Liver (tissue), 9 donors: ENCODE data around the gene KLHDC8A. TPM values are rescaled to one million over a fixed set of nuclear protein-coding genes. Genes with fewer than 3 reads are reported as not detected.

Source experiments
- DNase-seq: peaks from one replicate; pipeline ENCODE4 v3.0.0-alpha.2; 2017; ENCODE audit warnings: low spot score
- H3K27ac ChIP-seq, 2 donors: one replicate each; pipeline ENCODE4 v1.7.0; 2013; ENCODE audit warnings: inconsistent platforms in 2 of 2, low read length in 2 of 2, control low read depth in 1 of 2, low read depth in 1 of 2, mild to moderate bottlenecking in 1 of 2
- H3K27me3 ChIP-seq, 4 donors: one replicate each; pipeline versions ENCODE4 v1.6.1 to v1.7.0; 2013; ENCODE audit warnings: low read length in 3 of 4, inconsistent platforms in 1 of 4, mild to moderate bottlenecking in 1 of 4, moderate library complexity in 1 of 4; ENCODE audit not compliant: control insufficient read depth in 4 of 4, insufficient read depth in 4 of 4
- H3K36me3 ChIP-seq, 4 donors: one replicate each; pipeline versions ENCODE4 v1.6.1 to v1.7.0; 2013; ENCODE audit warnings: low read length in 3 of 4, mild to moderate bottlenecking in 3 of 4, low read depth in 1 of 4, moderate library complexity in 1 of 4; ENCODE audit not compliant: control insufficient read depth in 4 of 4, insufficient read depth in 3 of 4
- H3K4me1 ChIP-seq, 4 donors: one replicate each; pipeline versions ENCODE4 v1.6.1 to v1.7.0; 2013; ENCODE audit warnings: low read length in 3 of 4, mild to moderate bottlenecking in 3 of 4, moderate library complexity in 1 of 4; ENCODE audit not compliant: control insufficient read depth in 4 of 4, insufficient read depth in 4 of 4
- H3K4me3 ChIP-seq, 3 donors: one replicate each; pipeline versions ENCODE4 v1.6.1 to v1.7.0; 2013; ENCODE audit warnings: low read length in 3 of 3, control low read depth in 1 of 3, low read depth in 1 of 3, mild to moderate bottlenecking in 1 of 3
- H3K9ac ChIP-seq, 2 donors: one replicate each; pipeline ENCODE4 v1.7.0; 2013; ENCODE audit warnings: low read length in 2 of 2, mild to moderate bottlenecking in 2 of 2, moderate library complexity in 2 of 2, control low read depth in 1 of 2, low read depth in 1 of 2
- H3K9me3 ChIP-seq, 4 donors: one replicate each; pipeline versions ENCODE4 v1.6.1 to v1.7.0; 2013; ENCODE audit warnings: low read length in 3 of 4; ENCODE audit not compliant: control insufficient read depth in 4 of 4
- EGR1 ChIP-seq, 2 donors: IDR thresholded peaks; 2 replicates each; pipeline ENCODE4 v1.6.1; 2016 to 2018; ENCODE audit warnings: antibody characterized with exemption in 2 of 2, low read depth in 2 of 2
- HNF4A ChIP-seq, 2 donors: conservative IDR thresholded peaks; 2 replicates each; pipeline ENCODE4 v1.6.1; 2016; ENCODE audit warnings: antibody characterized with exemption in 2 of 2, mild to moderate bottlenecking in 2 of 2
- HNF4G ChIP-seq: IDR thresholded peaks from 2 replicates; pipeline ENCODE4 v1.6.1; 2016; ENCODE audit warnings: antibody characterized with exemption
- JUND ChIP-seq, 2 donors: IDR thresholded peaks; 2 replicates each; pipeline ENCODE4 v1.6.1; 2016; ENCODE audit warnings: antibody characterized with exemption in 2 of 2
- NR2F2 ChIP-seq: IDR thresholded peaks from 2 replicates; pipeline ENCODE4 v1.6.1; 2016; ENCODE audit warnings: antibody characterized with exemption
- RAD21 ChIP-seq, 2 donors: IDR thresholded peaks; 2 replicates each; pipeline ENCODE4 v1.6.1; 2016; ENCODE audit warnings: antibody characterized with exemption in 2 of 2, mild to moderate bottlenecking in 2 of 2
- RXRA ChIP-seq, 2 donors: IDR thresholded peaks; 2 replicates each; pipeline ENCODE4 v1.6.1; 2017 to 2018; ENCODE audit warnings: antibody characterized with exemption in 2 of 2, mild to moderate bottlenecking in 1 of 2
- SP1 ChIP-seq: IDR thresholded peaks from 2 replicates; pipeline ENCODE4 v1.6.1; 2018; ENCODE audit warnings: antibody characterized with exemption, mild to moderate bottlenecking
- YY1 ChIP-seq: IDR thresholded peaks from 2 replicates; pipeline ENCODE4 v1.6.1; 2016; ENCODE audit warnings: antibody characterized with exemption, mild to moderate bottlenecking
- WGBS: extraction: QIAGEN DNeasy Blood & Tissue Kit; methylation state at CpG from one replicate; pipeline ENCODE4 v1.1.7; 2013; 5-methylcytosine and 5-hydroxymethylcytosine counted together
- polyA plus RNA-seq, 2 donors: library from polyadenylated mRNA; stranded (reverse) in 1 of 2; unstranded in 1 of 2; fragments of 200-250 nt in 1 of 2; fragments of >200 nt in 1 of 2; fragmentation: Nextera tagmentation in 1 of 2; extraction: Ambion mirVana in 1 of 2; gene quantifications; one replicate each; pipeline versions ENCODE4 v1.2.1 to v1.2.3, GENCODE V29; 2013 to 2015
- total RNA-seq, 2 donors: library from RNA; depleted of rRNA; stranded (reverse); fragments of >200 nt; gene quantifications; one replicate each; pipeline ENCODE4 v1.2.3, GENCODE V29; 2014
- TF ChIP-seq, protein P1 (sequence below): IDR thresholded peaks from 2 replicates; pipeline ENCODE4 v1.6.1; 2016; ENCODE audit warnings: antibody characterized with exemption, mild to moderate bottlenecking
- TF ChIP-seq, protein P2 (sequence below): fragments of 150-350 bp; IDR thresholded peaks from 2 replicates; pipeline ENCODE4 v1.5.1; 2017; ENCODE audit warnings: improper control_type of control experiment, low read depth, low read length; ENCODE audit not compliant: missing input control
- TF ChIP-seq, protein P3 (sequence below): IDR thresholded peaks from 2 replicates; pipeline ENCODE4 v1.6.1; 2016; ENCODE audit warnings: antibody characterized with exemption
- donor health status: healthy.
- donor health status: healthy.
- donor health status: healthy.
- donor health status: healthy.
- donor health status: healthy.

Gene KLHDC8A
- total and polyA plus RNA-seq, 4 donors, result 0.02 to 0.05 TPM; not detected in 2

DNA sequence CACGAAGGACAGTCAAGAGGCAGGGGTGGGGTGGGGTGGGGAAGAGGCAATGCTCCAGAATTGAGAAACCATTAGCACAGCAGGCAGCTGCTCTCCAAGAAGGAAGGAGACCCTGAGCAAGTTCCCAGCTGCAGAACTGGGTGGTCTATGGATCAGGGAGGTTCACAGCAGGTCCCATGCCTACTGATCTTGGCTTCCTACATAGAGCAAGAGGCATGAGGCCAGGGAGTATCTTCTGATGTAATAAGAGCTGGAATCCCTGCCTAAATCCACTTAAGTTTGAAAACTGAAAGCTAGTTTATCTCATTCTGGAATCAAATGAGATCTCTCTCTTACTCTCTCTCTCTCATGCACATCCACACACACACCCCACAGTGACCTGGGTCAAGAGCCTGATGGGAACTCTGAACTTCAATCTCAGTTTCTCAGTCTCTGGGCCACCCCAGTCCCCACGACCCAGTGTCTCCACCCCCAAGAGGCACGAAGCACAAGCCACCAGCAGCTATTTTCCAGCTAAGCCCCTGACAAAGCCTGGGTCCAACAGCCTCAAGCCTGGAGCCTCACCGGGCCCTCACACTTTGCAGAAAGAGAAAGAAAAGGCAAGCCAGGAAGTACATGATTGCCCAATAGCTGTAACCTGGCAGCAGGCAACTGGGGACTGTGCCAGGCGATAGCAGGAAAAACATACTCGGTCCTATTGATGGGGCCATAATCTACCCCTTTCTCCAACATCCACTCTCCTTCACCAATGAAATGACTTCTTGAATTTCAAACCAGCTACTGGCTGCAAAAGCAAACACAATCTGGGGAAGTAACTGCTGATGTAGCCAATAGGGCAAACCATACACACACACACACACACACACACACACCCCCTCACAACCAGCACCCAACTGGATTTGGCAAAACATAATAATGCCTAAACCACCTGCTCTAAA, 37.4 kb downstream of the KLHDC8A start (continued):
- TF ChIP-seq YY1, result peak; percentile 31
- TF ChIP-seq RXRA (IDR thresholded peaks at IDR 0.05), result peak; percentile 76 to 82
- TF ChIP-seq SP1, result peak; percentile 79
- TF ChIP-seq HNF4G, result peak; percentile 13
- TF ChIP-seq JUND (IDR thresholded peaks at IDR 0.05), result peak in 1 of 2 donors; percentile 72

DNA sequence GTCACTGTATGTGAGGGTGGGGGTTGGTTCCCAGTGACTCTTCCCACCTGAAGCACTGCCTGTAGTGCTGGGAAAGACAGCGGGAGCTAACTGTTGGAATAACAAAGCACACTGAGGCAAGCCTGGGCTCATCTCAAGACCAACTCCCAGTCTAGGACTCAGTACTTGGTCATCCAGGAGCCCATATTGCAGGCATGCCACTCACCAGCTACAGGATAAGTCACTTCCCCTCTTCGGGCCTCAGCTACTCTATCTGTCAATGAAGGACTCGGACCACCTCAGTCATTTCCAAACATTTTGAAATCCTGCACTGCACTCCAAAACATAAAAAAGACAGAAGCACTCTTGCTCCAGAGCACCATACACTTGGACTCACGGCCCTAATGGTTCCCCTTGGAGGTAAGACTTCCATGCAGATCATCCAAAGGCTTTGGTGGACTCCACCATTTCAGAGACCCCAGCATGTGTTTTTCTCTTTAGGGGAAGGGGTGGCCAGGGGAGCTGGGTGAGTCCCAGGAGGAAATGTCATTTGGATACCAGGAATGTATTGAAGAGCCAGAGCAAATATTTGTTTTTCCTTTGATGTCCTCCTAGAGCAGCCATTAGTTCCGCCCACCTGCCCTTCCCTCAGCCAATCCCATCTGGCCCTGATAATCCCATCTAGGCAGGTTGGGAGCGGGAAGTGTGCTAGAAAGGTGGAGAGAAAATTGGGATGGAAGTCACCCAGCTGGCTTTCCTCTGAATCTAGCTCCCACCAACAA, 38.3 kb downstream of the KLHDC8A start:
- Histone ChIP-seq H3K4me3 (peak overlapping the region; percentile 22 to 29 (median 25)), H3K9me3 (no peaks in the 10 kb centered on the region), H3K4me1 (peaks cover 22 to 59% (median 48%) of the 10 kb centered on the region in 4 donors), H3K27me3 (no peaks in the 10 kb centered on the region), H3K36me3 (no peaks in the 10 kb centered on the region), H3K9ac (no peak overlapping the region), H3K27ac (peak overlapping the region; percentile 25 to 86)
- no peak for DNase-seq
- TF ChIP-seq SP1 (peak; percentile 53), YY1 (peak; percentile 90), JUND (IDR thresholded peaks at IDR 0.05) (no peak), RAD21 (IDR thresholded peaks at IDR 0.05) (no peak), RXRA (IDR thresholded peaks at IDR 0.05) (peak in 1 of 2 donors; percentile 63), NR2F2 (no peak), HNF4A (conservative IDR thresholded peaks at IDR 0.05) (peak; percentile 36 to 42), EGR1 (IDR thresholded peaks at IDR 0.05; ENCODE audit: low read depth in 2 of 2) (peak; percentile 63 to 83), HNF4G (no peak)
- TF ChIP-seq, protein P1, sequence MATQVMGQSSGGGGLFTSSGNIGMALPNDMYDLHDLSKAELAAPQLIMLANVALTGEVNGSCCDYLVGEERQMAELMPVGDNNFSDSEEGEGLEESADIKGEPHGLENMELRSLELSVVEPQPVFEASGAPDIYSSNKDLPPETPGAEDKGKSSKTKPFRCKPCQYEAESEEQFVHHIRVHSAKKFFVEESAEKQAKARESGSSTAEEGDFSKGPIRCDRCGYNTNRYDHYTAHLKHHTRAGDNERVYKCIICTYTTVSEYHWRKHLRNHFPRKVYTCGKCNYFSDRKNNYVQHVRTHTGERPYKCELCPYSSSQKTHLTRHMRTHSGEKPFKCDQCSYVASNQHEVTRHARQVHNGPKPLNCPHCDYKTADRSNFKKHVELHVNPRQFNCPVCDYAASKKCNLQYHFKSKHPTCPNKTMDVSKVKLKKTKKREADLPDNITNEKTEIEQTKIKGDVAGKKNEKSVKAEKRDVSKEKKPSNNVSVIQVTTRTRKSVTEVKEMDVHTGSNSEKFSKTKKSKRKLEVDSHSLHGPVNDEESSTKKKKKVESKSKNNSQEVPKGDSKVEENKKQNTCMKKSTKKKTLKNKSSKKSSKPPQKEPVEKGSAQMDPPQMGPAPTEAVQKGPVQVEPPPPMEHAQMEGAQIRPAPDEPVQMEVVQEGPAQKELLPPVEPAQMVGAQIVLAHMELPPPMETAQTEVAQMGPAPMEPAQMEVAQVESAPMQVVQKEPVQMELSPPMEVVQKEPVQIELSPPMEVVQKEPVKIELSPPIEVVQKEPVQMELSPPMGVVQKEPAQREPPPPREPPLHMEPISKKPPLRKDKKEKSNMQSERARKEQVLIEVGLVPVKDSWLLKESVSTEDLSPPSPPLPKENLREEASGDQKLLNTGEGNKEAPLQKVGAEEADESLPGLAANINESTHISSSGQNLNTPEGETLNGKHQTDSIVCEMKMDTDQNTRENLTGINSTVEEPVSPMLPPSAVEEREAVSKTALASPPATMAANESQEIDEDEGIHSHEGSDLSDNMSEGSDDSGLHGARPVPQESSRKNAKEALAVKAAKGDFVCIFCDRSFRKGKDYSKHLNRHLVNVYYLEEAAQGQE, result no peak
- TF ChIP-seq, protein P2, sequence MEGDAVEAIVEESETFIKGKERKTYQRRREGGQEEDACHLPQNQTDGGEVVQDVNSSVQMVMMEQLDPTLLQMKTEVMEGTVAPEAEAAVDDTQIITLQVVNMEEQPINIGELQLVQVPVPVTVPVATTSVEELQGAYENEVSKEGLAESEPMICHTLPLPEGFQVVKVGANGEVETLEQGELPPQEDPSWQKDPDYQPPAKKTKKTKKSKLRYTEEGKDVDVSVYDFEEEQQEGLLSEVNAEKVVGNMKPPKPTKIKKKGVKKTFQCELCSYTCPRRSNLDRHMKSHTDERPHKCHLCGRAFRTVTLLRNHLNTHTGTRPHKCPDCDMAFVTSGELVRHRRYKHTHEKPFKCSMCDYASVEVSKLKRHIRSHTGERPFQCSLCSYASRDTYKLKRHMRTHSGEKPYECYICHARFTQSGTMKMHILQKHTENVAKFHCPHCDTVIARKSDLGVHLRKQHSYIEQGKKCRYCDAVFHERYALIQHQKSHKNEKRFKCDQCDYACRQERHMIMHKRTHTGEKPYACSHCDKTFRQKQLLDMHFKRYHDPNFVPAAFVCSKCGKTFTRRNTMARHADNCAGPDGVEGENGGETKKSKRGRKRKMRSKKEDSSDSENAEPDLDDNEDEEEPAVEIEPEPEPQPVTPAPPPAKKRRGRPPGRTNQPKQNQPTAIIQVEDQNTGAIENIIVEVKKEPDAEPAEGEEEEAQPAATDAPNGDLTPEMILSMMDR, result no peak
- TF ChIP-seq, protein P3, sequence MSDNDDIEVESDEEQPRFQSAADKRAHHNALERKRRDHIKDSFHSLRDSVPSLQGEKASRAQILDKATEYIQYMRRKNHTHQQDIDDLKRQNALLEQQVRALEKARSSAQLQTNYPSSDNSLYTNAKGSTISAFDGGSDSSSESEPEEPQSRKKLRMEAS, result peak; percentile 67
- 35% methylated on average over 6 of the region's 6 CpGs for WGBS
